Breast epithelium (tissue), 4 donors: Measurements from ENCODE around the gene SLC9A6. TPM values are rescaled to one million over a fixed set of nuclear protein-coding genes. Genes with fewer than 3 reads are reported as not detected.
"Not testable (repeated sequence)": the region's sequence is repeated elsewhere in the genome, so short reads cannot be mapped to it uniquely, and the experiment has no call there.

ENCODE experiments used
- DNase-seq, 2 donors: peaks; one replicate each; pipeline ENCODE4 v3.0.0-alpha.2; 2019; ENCODE audit warnings: low spot score in 2 of 2
- H3K27ac ChIP-seq, 2 donors: fragments of 200-600 bp; sonication (generic) in 1 of 2; one replicate each; pipeline ENCODE4 v1.5.1; 2016 to 2019; ENCODE audit warnings: mild to moderate bottlenecking in 1 of 2
- H3K27me3 ChIP-seq, 2 donors: fragments of 200-600 bp; sonication (generic) in 1 of 2; one replicate each; pipeline versions ENCODE4 v1.5.1 to v1.6.0; 2017 to 2019; ENCODE audit warnings: control low read depth in 1 of 2, mild to moderate bottlenecking in 1 of 2
- H3K36me3 ChIP-seq: fragments of 200-600 bp; one replicate; pipeline ENCODE4 v1.5.1; 2019
- H3K4me1 ChIP-seq, 2 donors: fragments of 200-600 bp; sonication (generic); one replicate each; pipeline ENCODE4 v1.5.1; 2016 to 2019; ENCODE audit warnings: control low read depth in 1 of 2
- H3K4me3 ChIP-seq, 3 donors: fragments of 200-600 bp; sonication (generic); 1 replicate in 2 of 3; 2 replicates in 1 of 3; pipeline ENCODE4 v1.5.1; 2016 to 2019; ENCODE audit warnings: mild to moderate bottlenecking in 3 of 3, moderate library complexity in 2 of 3
- H3K9me3 ChIP-seq, 2 donors: fragments of 200-600 bp; sonication (generic) in 1 of 2; one replicate each; pipeline ENCODE4 v1.5.1; 2016 to 2019; ENCODE audit warnings: control low read depth in 1 of 2
- CTCF ChIP-seq, 3 donors: fragments of 450-650 bp; IDR thresholded peaks; one replicate each; pipeline ENCODE4 v1.5.1; 2016 to 2017; ENCODE audit warnings: antibody characterized with exemption in 3 of 3, mild to moderate bottlenecking in 3 of 3, moderate library complexity in 3 of 3
- POLR2A ChIP-seq: fragments of 450-650 bp; IDR thresholded peaks from one replicate; pipeline ENCODE4 v1.6.1; 2016; ENCODE audit warnings: antibody characterized with exemption, mild to moderate bottlenecking, moderate library complexity
- POLR2AphosphoS5 ChIP-seq, 3 donors: sonication (generic); formaldehyde crosslinking; IDR thresholded peaks; one replicate each; pipeline ENCODE4 v1.6.1; 2017; ENCODE audit warnings: antibody characterized with exemption in 3 of 3
- intact Hi-C: fragments of 100-400 bp; cut with DNase I; formaldehyde crosslinking; loops from one replicate; pipeline ENCODE4 v1.15.1; 2023; ENCODE audit warnings: low total_unique reads
- total RNA-seq, 3 donors: library from RNA; depleted of rRNA; stranded (reverse); fragments of >200 nt; gene quantifications; one replicate each; pipeline ENCODE4 v1.1.0, GENCODE V29; 2016

Gene SLC9A6
- total RNA-seq, 3 donors from 2014 or later, result 12.5 to 17.1 (median 12.9) TPM

- DNase-seq, result no peak
- Histone ChIP-seq H3K9me3 (no peaks in the 10 kb centered on the region), H3K4me1 (no peaks in the 10 kb centered on the region), H3K27me3 (peaks cover 0 to 47% of the 10 kb centered on the region in 2 donors), H3K36me3 (no peaks in the 10 kb centered on the region), H3K4me3 (no peak overlapping the region), H3K27ac (no peak overlapping the region)
- intact Hi-C loops, result no loop called here
- TF ChIP-seq POLR2AphosphoS5 (IDR thresholded peaks at IDR 0.05), result no peak
- no peak for TF ChIP-seq POLR2A
- no peak for TF ChIP-seq CTCF (IDR thresholded peaks at IDR 0.05)
These were observed 63.2 kb downstream of the SLC9A6 start for GRCh38 chrX:136048446-136048845.

- peaks cover 0 to 48% of the 10 kb centered on the region in 2 donors for H3K27me3 ChIP-seq
- DNase-seq, result no peak
- no peaks in the 10 kb centered on the region for H3K9me3 ChIP-seq
- TF ChIP-seq CTCF (IDR thresholded peaks at IDR 0.05) (no peak), POLR2A (no peak), POLR2AphosphoS5 (IDR thresholded peaks at IDR 0.05) (no peak)
- H3K4me3 ChIP-seq, result no peak overlapping the region
- H3K36me3 ChIP-seq, result no peaks in the 10 kb centered on the region
- H3K27ac ChIP-seq, result no peak overlapping the region
- intact Hi-C loops, result no loop called here
- H3K4me1 ChIP-seq, result no peaks in the 10 kb centered on the region
These were observed 64.4 kb downstream of the SLC9A6 start for GRCh38 chrX:136049608-136050007.

GRCh38 chrX:136050875-136051274, 65.6 kb downstream of the SLC9A6 start:
- H3K27ac ChIP-seq, intact Hi-C loops, H3K36me3 ChIP-seq, H3K4me3 ChIP-seq, DNase-seq, H3K9me3 ChIP-seq, H3K4me1 ChIP-seq: not testable (repeated sequence)
- H3K27me3 ChIP-seq, result peaks cover 0 to 49% of the 10 kb centered on the region in 2 donors

- no peaks in the 10 kb centered on the region for H3K9me3 ChIP-seq
- H3K4me1 ChIP-seq, result no peaks in the 10 kb centered on the region
- H3K27ac ChIP-seq, result no peak overlapping the region
- intact Hi-C loops, result no loop called here
- DNase-seq, result no peak
- TF ChIP-seq POLR2A (no peak), CTCF (IDR thresholded peaks at IDR 0.05) (no peak)
- peaks cover 0 to 51% of the 10 kb centered on the region in 2 donors for H3K27me3 ChIP-seq
- H3K4me3 ChIP-seq, result no peak overlapping the region
- no peaks in the 10 kb centered on the region for H3K36me3 ChIP-seq
These were observed 66.4 kb downstream of the SLC9A6 start for GRCh38 chrX:136051611-136052010.

- H3K9me3 ChIP-seq, result no peaks in the 10 kb centered on the region
- H3K4me3 ChIP-seq, result no peak overlapping the region
- no peak for DNase-seq
- H3K4me1 ChIP-seq, result no peaks in the 10 kb centered on the region
- TF ChIP-seq POLR2AphosphoS5 (IDR thresholded peaks at IDR 0.05) (peak; percentile 44 to 60 (median 52)), CTCF (IDR thresholded peaks at IDR 0.05) (no peak), POLR2A (no peak)
- intact Hi-C loops, result no loop called here
- H3K27me3 ChIP-seq, result peaks cover 0 to 46% of the 10 kb centered on the region in 2 donors
- H3K36me3 ChIP-seq, result no peaks in the 10 kb centered on the region
- peak overlapping the region; percentile 62 to 83 for H3K27ac ChIP-seq
These were observed 70.5 kb downstream of the SLC9A6 start for GRCh38 chrX:136055651-136056221.

- H3K4me3 ChIP-seq, result no peak overlapping the region
- TF ChIP-seq POLR2AphosphoS5 (IDR thresholded peaks at IDR 0.05) (no peak), POLR2A (no peak), CTCF (IDR thresholded peaks at IDR 0.05) (no peak)
- no peaks in the 10 kb centered on the region for H3K9me3 ChIP-seq
- H3K4me1 ChIP-seq, result no peaks in the 10 kb centered on the region
- peaks cover 0 to 50% of the 10 kb centered on the region in 2 donors for H3K27me3 ChIP-seq
- no peaks in the 10 kb centered on the region for H3K36me3 ChIP-seq
- H3K27ac ChIP-seq, result no peak overlapping the region
- intact Hi-C loops, result no loop called here
- DNase-seq, result no peak
These were observed 72.3 kb downstream of the SLC9A6 start for GRCh38 chrX:136057567-136057966.
